Frontal cortex (tissue), 4 donors: ENCODE measurements around the gene PURA. TPM values are rescaled to one million over a fixed set of nuclear protein-coding genes. Genes with fewer than 3 reads are reported as not detected.

Experiments
- DNase-seq, 2 donors: peaks; one replicate each; pipeline ENCODE4 v3.0.0; 2012; ENCODE audit warnings: low spot score in 2 of 2
- FAIRE-seq: peaks from 2 replicates; lab custom pipeline; 2012; peaks lifted over from hg19 to GRCh38; lab: Jason Lieb, UNC
- total RNA-seq: library from RNA; depleted of rRNA; stranded (reverse); fragments of >200 nt; gene quantifications from one replicate; pipeline ENCODE4 v1.2.3, GENCODE V29; 2014
- donor health status: control.
- donor health status: control.
- donor health status: control.

PURA gene
- total RNA-seq, 1 donor from 2014 or later: 9.4 TPM

GRCh38 chr5:140133514-140134167, 19.7 kb downstream of the PURA start:
- FAIRE-seq (no peak), DNase-seq (no peak)

- no peak for FAIRE-seq
These were observed 20.5 kb downstream of the PURA start for GRCh38 chr5:140134277-140134935.

GRCh38 chr5:140135127-140135526, 21.2 kb downstream of the PURA start:
- no peak for FAIRE-seq
- DNase-seq: no peak

More at GRCh38 chr5:140134277-140134935, 20.5 kb downstream of the PURA start:
- DNase-seq: no peak

GRCh38 chr5:140136624-140137023, 22.7 kb downstream of the PURA start:
- DNase-seq (no peak), FAIRE-seq (no peak)

- FAIRE-seq (no peak), DNase-seq (no peak)
These were observed 26.5 kb downstream of the PURA start for GRCh38 chr5:140140435-140140834.

GRCh38 chr5:140141241-140141640, 27.3 kb downstream of the PURA start:
- no peak for DNase-seq
- FAIRE-seq: no peak

GRCh38 chr5:140142246-140142645, 28.3 kb downstream of the PURA start:
- no peak for DNase-seq
- no peak for FAIRE-seq

GRCh38 chr5:140142856-140143255, 28.9 kb downstream of the PURA start:
- DNase-seq (no peak), FAIRE-seq (no peak)

GRCh38 chr5:140143521-140144258, 29.8 kb downstream of the PURA start:
- no peak for FAIRE-seq
- DNase-seq: no peak

GRCh38 chr5:140145256-140145655, 31.3 kb downstream of the PURA start:
- no peak for FAIRE-seq
- no peak for DNase-seq

- FAIRE-seq (no peak), DNase-seq (peak; percentile 74 to 87)
These were observed 32.1 kb downstream of the PURA start for GRCh38 chr5:140145818-140146522.

GRCh38 chr5:140146523-140146842, 32.6 kb downstream of the PURA start:
- no peak for FAIRE-seq
- DNase-seq: no peak

- no peak for DNase-seq
- FAIRE-seq: no peak
These were observed 33.6 kb downstream of the PURA start for GRCh38 chr5:140147460-140147859.

GRCh38 chr5:140148508-140148907, 34.6 kb downstream of the PURA start:
- no peak for DNase-seq

GRCh38 chr5:140150201-140150600, 36.3 kb downstream of the PURA start:
- FAIRE-seq (no peak), DNase-seq (no peak)

More at GRCh38 chr5:140148508-140148907, 34.6 kb downstream of the PURA start:
- FAIRE-seq: no peak

GRCh38 chr5:140151144-140152021, 37.5 kb downstream of the PURA start:
- FAIRE-seq: no peak
- DNase-seq: no peak

- FAIRE-seq (no peak), DNase-seq (no peak)
These were observed 38.4 kb downstream of the PURA start for GRCh38 chr5:140152022-140152999.

- FAIRE-seq (no peak), DNase-seq (no peak)
These were observed 39.3 kb downstream of the PURA start for GRCh38 chr5:140153255-140153654.
